MCF 10A (cell line): ENCODE results near the gene CCL11. TPM values are rescaled to one million over a fixed set of nuclear protein-coding genes. Genes with fewer than 3 reads are reported as not detected.
"Not testable (repeated sequence)": the region's sequence is repeated elsewhere in the genome, so short reads cannot be mapped to it uniquely, and the experiment has no call there.

ENCODE experiments used
- BruUV-seq: library from RNA; stranded (reverse); fragments of 400-500 nt; replicated peaks from 2 replicates; lab custom pipeline; 2021; lab: Mats Ljungman, UMichigan
- CTCF ChIA-PET: fragments of 300-600 bp; sonication (Branson Sonifier 250); formaldehyde crosslinking; extraction: SDS; loops from one replicate; lab custom pipeline; 2021; ENCODE audit warnings: antibody characterized with exemption, inconsistent platforms; lab: Yijun Ruan, JAX
- POLR2A ChIA-PET: fragments of 300-600, 350-650 bp; sonication (Branson Sonifier 250); formaldehyde crosslinking; extraction: SDS; loops from one replicate; lab custom pipeline; 2020; ENCODE audit warnings: antibody characterized with exemption, inconsistent platforms; lab: Yijun Ruan, JAX
- DNase-seq: peaks from one replicate; pipeline ENCODE4 v3.0.0-alpha.2; 2018; ENCODE audit not compliant: unreplicated experiment
- H3K27ac Mint-ChIP-seq: one replicate; pipeline ENCODE4 v1.8.0; 2022; ENCODE audit warnings: mild to moderate bottlenecking, low read depth, mixed read lengths; ENCODE audit not compliant: unreplicated experiment
- H3K27me3 Mint-ChIP-seq: one replicate; pipeline ENCODE4 v1.8.0; 2022; ENCODE audit warnings: mixed read lengths; ENCODE audit not compliant: insufficient read depth, unreplicated experiment
- H3K36me3 Mint-ChIP-seq: one replicate; pipeline ENCODE4 v1.8.0; 2022; ENCODE audit warnings: mild to moderate bottlenecking, moderate library complexity, mixed read lengths; ENCODE audit not compliant: insufficient read depth, unreplicated experiment
- H3K4me1 Mint-ChIP-seq: one replicate; pipeline ENCODE4 v1.8.0; 2022; ENCODE audit warnings: mixed read lengths; ENCODE audit not compliant: insufficient read depth, unreplicated experiment
- H3K4me3 Mint-ChIP-seq: one replicate; pipeline ENCODE4 v1.8.0; 2022; ENCODE audit warnings: mild to moderate bottlenecking, moderate library complexity, mixed read lengths; ENCODE audit not compliant: unreplicated experiment
- H3K9me3 Mint-ChIP-seq: one replicate; pipeline ENCODE4 v1.8.0; 2022; ENCODE audit warnings: mixed read lengths; ENCODE audit not compliant: unreplicated experiment
- CTCF ChIP-seq: fragments of 200-600 bp; IDR thresholded peaks from one replicate; pipeline ENCODE4 v1.8.0; 2022; ENCODE audit warnings: antibody characterized with exemption, mild to moderate bottlenecking; ENCODE audit not compliant: unreplicated experiment
- intact Hi-C: fragments of 100-400 bp; cut with micrococcal nuclease; formaldehyde crosslinking; loops from 2 replicates; pipeline ENCODE4 v1.14.1; 2022
- total RNA-seq: library from RNA; stranded (reverse); gene quantifications from 2 replicates; pipeline ENCODE4 v1.2.3, GENCODE V29; 2022

Gene CCL11
- total RNA-seq, 1 experiment from 2014 or later: not detected

GRCh38 chr17:34321964-34322363 is 36.4 kb downstream of the CCL11 start:
- Mint-ChIP-seq H3K9me3 (peaks cover 5% of the 10 kb centered on the region), H3K4me1 (no peaks in the 10 kb centered on the region), H3K27me3 (no peaks in the 10 kb centered on the region), H3K4me3 (no peak overlapping the region), H3K27ac (no peak overlapping the region), H3K36me3 (no peaks in the 10 kb centered on the region)
- intact Hi-C loops: no loop called here
- TF ChIP-seq CTCF: no peak
- no TSS peak for BruUV-seq
- POLR2A ChIA-PET: no interaction called here
- no peak for DNase-seq
- CTCF ChIA-PET: no interaction called here

GRCh38 chr17:34327580-34327979 is 42.0 kb downstream of the CCL11 start:
- H3K27ac Mint-ChIP-seq, intact Hi-C loops, BruUV-seq, CTCF ChIA-PET, DNase-seq, POLR2A ChIA-PET, H3K4me3 Mint-ChIP-seq, H3K36me3 Mint-ChIP-seq, H3K4me1 Mint-ChIP-seq, H3K9me3 Mint-ChIP-seq: not testable (repeated sequence)
- peaks cover 18% of the 10 kb centered on the region for H3K27me3 Mint-ChIP-seq

GRCh38 chr17:34337701-34338100 is 52.2 kb downstream of the CCL11 start:
- no peak overlapping the region for H3K4me3 Mint-ChIP-seq
- peaks cover 11% of the 10 kb centered on the region for H3K9me3 Mint-ChIP-seq
- no peak for DNase-seq
- H3K36me3 Mint-ChIP-seq: no peaks in the 10 kb centered on the region
- ChIA-PET POLR2A (no interaction called here), CTCF (no interaction called here)
- no peak for TF ChIP-seq CTCF
- intact Hi-C loops: no loop called here
- no peak overlapping the region for H3K27ac Mint-ChIP-seq
- no TSS peak for BruUV-seq
- H3K4me1 Mint-ChIP-seq: no peaks in the 10 kb centered on the region
- H3K27me3 Mint-ChIP-seq: peaks cover 19% of the 10 kb centered on the region

Other genes with a start within 250 kb of the CCL11 start
- gene CCL2, start 30.5 kb upstream of the CCL11 start, total RNA-seq: 0.59 and 1.0 TPM in 2 replicates
- not detected in 2 replicates for gene CCL7, start 15.5 kb upstream of the CCL11 start, total RNA-seq
- not detected in 2 replicates for gene CCL8, start 33.7 kb downstream of the CCL11 start, total RNA-seq
- gene CCL13, start 70.7 kb downstream of the CCL11 start, total RNA-seq: not detected in 2 replicates
- not detected in 2 replicates for gene CCL1, start 77.5 kb downstream of the CCL11 start, total RNA-seq